Activated CD8-positive, alpha-beta memory T cell treated with anti-CD3 and anti-CD28 coated beads, Interleukin-2, amount 50 U/mL, for 1 hour (primary cell): ENCODE results near the gene MUC5AC.

Experiments
- DNase-seq: peaks from one replicate; pipeline ENCODE4 v3.0.0-alpha.2; 2020; ENCODE audit errors: extremely low read depth

Gene MUC5AC

GRCh38 chr11:1226226-1226985 is 68.7 kb downstream of the MUC5AC start:
- no peak for DNase-seq

DNA sequence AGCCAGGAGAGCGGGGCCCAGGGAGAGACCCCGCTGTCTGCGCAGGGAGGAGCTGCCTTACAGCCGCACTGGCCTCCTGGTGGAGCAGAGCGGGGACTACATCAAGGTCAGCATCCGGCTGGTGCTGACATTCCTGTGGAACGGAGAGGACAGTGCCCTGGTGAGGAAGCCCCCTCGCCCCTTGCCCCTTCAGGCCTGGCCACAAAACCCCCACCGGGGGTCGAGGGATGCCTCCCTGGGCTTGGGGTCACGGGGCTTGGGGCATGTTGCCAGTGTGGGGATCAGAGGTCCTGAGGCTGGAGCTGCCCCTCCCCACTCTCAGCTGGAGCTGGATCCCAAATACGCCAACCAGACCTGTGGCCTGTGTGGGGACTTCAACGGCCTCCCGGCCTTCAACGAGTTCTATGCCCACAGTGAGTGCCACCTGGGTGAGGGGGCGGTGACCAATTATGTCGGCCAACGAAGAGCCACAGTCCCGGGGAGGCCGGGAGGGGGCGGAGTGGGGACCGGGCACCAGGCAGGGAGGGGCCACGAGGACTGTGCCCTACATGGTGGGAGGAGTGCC is 69.3 kb downstream of the MUC5AC start:
- no peak for DNase-seq

DNA sequence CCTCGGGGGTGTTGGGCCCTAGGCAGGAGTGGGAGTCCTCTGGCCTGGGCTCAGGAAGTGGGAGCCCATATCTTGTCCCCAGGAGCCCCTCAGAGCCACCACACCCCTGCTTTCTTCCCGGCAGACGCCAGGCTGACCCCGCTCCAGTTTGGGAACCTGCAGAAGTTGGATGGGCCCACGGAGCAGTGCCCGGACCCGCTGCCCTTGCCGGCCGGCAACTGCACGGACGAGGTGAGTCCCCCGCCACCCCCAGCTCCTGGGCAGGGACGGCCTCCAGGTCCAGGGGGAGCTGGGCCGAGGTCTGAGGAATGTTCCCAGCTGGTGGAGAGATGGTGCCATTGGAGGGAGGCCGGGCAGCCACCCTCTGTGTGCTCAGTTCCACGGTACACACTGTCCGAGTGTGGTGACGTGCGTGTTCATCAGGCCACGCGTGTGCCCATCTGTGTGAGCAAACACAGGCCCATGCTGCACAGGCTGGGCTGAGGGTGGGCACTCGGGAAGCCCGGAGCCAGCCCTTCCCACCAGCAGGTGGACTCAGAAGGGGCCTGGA is 69.9 kb downstream of the MUC5AC start:
- DNase-seq, result no peak

- no peak for DNase-seq
Measured at GRCh38 chr11:1228101-1228821, 70.5 kb downstream of the MUC5AC start.

- no peak for DNase-seq
Measured at GRCh38 chr11:1228921-1229451, 71.2 kb downstream of the MUC5AC start.

GRCh38 chr11:1229471-1230120 is 71.8 kb downstream of the MUC5AC start:
- DNase-seq, result no peak

- DNase-seq, result no peak
Measured at GRCh38 chr11:1230121-1230455, 72.3 kb downstream of the MUC5AC start.

DNA sequence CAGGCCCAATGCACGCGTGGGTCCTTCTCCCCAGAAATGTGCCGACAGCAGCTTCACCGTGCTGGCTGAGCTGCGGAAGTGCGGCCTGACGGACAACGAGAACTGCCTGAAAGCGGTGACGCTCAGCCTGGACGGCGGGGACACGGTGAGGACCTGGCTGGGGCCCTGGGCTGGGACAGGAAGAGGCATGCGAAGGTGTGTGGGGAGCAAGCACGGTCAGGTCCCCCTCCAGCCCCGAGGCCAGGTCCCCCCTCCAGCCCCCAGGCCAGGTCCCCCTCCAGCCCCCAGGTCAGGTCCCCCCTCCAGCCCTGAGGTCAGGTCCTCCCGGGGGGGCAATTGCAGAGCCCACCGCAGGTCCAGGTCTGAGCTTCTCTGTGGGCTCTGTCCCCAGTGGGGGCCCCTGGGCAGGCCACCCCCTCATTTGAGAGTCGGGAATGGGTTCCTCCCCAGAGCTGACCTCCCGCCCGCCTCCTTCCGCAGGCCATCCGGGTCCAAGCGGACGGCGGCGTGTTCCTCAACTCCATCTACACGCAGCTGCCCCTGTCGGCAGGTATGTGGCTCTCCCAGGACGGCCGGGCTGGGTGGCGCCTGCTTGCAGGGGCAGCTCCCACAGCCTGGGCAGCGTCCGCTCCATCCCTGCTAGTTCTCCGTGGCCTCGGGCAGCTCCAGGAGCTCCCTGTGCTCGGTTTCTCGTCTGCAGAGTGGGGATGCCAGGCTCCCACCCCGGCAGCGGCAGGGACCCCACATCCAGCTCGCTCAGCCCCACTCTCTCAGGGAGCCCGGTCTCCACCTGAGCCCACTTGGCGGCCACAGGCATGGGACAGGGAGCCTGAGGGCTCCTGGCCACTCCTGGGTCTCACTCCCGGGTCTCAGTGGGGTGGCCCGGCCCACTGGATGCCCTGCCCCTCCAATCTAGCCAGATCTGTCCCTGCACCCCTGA is 73.0 kb downstream of the MUC5AC start:
- DNase-seq, result no peak

DNA sequence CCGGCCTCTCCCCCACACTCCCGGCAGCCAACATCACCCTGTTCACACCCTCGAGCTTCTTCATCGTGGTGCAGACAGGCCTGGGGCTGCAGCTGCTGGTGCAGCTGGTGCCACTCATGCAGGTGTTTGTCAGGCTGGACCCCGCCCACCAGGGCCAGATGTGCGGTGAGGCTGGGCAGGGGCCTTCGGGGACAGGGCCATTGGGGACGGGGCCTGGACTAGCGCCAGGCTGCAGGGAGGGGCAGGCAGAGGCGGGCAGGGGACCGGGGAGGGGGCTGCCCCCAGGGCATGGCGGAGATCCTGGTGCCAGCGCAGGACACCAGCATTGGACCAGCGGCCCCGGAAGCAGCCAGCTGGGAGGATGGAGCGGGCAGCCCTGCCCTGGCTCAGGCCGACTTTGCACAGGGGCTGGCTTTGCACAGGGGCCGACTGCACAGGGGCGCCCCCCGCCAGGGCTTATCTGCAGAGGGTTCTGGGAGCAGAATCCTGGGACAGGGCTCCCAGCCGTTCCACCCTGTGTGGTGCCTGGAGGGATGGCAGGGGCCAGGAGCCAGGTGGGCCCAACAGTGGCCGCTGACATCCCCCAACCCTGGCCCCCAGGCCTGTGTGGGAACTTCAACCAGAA is 73.8 kb downstream of the MUC5AC start:
- DNase-seq, result no peak

- DNase-seq, result no peak
Measured at GRCh38 chr11:1232021-1232882, 74.5 kb downstream of the MUC5AC start.

- no peak for DNase-seq
Measured at GRCh38 chr11:1232883-1233321, 75.1 kb downstream of the MUC5AC start.

DNA sequence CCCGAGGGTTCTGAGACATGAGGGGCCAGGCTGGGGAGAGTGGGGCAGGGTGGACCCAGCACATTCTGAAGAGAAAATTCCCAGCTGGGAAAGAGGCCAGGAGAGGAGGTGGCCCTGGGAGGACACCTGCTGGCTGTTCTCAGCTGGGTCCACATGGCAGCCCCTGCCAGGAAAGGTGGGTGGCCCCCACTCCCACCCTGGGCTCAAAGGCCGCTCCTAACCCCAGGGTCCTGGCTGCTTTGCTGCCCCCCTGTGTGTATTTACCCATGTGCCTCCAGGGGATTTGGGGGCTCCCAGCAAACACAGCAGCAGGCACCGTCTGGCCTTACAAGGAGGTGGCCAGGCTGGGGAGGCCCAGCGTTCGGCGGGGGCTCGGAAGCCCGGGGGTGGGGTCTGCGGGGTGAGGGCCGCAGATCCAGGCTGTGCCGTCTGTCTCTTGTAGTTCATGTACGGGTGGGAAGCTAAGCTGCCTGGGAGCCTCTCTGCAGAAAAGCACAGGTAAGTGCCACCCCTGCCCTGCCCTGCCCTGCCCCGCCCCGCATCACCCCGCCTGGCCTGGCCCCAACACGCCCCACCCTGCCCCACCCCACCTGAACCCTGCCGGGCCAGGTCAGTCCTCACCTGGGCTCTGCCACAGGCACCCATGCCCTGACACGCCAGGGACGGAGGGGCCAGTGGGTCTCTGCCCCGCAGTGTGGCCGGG is 75.7 kb downstream of the MUC5AC start:
- no peak for DNase-seq

DNA sequence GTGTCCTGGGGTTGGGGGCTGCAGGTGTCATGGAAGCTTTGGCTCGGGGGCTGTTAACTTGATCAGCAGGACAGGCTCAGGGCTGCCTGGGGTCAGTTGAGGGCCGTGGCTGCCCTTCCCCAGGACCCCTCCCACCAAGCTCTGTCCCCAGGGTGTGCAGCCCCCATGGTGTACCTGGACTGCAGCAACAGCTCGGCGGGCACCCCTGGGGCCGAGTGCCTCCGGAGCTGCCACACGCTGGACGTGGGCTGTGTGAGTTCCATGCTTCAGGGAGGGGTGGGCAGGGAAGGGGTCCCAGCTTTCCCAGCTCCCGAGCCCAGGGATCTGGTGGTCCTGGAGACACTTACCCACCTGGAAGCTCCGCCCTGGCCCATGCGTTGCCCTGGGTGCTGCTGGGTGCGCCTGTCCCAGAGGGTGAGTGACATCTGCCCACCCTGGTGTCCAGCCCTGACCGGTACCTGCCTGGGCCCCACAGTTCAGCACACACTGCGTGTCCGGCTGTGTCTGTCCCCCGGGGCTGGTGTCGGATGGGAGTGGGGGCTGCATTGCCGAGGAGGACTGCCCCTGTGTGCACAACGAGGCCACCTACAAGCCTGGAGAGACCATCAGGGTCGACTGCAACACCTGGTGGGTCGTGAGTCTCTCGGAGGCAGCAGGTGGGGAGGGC is 76.4 kb downstream of the MUC5AC start:
- no peak for DNase-seq

DNA sequence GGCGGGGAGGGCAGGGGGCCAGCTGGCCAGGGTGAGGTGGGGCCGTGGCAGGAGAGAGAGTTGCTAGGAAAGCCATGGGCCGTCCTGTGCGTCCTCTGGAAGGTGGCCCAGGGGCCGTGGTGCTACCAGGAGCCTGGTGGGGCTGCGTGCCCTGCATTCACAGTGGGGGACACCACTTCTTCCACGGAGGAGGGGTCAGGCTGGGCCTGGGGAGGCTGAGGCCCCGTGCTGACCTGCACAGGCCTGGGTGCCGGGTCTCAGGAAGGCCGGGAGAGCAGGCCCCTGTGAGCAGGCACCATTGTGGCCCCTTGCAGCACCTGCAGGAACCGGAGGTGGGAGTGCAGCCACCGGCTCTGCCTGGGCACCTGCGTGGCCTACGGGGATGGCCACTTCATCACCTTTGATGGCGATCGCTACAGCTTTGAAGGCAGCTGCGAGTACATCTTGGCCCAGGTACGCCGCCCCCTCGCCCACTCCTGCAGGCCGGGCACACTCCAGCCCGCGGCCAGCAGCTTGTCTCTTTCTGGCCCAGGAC is 77.1 kb downstream of the MUC5AC start:
- no peak for DNase-seq

DNA sequence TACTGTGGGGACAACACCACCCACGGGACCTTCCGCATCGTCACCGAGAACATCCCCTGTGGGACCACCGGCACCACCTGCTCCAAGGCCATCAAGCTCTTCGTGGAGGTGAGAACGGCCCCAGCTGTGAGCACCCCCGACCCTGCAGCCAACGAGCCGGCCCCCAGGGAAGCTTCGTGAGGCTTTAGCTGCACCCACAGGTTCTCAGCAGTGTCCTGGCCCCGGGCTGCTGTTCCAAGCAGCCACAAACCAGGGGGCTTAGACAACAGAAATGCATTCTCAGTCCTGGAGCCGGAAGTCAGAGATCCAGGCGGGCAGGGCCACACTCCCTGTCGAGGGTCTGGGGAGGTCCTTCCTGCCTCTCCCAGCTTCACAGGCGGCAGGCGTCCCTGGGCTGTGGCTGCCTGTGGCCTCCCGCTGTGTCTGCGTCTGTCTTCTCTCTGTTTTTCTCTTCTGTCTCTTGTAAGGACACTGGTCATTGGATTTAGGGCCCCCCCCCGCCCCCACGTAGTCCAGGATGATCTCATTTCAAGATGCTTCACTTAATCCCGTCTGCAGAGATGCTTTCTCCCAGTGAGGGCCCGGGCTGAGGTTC is 77.7 kb downstream of the MUC5AC start:
- DNase-seq, result no peak

- DNase-seq, result no peak
Measured at GRCh38 chr11:1235901-1236315, 78.2 kb downstream of the MUC5AC start.

DNA sequence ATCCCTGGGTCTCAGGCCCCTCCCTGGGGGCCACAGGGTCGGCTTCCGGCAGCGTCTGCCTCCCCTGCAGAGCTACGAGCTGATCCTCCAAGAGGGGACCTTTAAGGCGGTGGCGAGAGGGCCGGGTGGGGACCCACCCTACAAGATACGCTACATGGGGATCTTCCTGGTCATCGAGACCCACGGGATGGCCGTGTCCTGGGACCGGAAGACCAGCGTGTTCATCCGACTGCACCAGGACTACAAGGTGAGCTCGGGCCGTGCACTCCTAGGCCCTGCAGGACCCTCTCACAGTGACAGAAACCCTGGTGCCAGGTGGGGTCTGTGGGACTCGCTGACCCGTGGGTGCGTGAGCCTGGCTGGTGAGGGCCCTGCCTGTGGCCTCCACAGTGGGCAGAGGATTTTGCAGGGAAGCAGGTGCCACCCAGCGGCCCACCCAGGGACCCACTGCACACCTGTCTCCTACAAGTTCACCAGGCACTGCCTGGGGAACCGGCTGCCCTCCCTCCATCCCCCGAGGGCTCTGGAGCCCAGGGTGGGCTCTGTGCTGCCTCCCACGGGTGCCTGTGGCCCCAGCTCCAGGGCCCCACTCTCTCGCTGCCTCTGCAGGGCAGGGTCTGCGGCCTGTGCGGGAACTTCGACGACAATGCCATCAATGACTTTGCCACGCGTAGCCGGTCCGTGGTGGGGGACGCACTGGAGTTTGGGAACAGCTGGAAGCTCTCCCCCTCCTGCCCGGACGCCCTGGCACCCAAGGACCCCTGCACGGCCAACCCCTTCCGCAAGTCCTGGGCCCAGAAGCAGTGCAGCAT is 78.8 kb downstream of the MUC5AC start:
- DNase-seq, result no peak
